SK-N-SH (cell line): ENCODE results near the gene TMEM200C. TPM values are rescaled to one million over a fixed set of nuclear protein-coding genes. Genes with fewer than 3 reads are reported as not detected.

Source experiments
- CTCF ChIA-PET: fragments of 300-600, 350-600 bp; formaldehyde crosslinking; extraction: SDS; loops from one replicate; lab custom pipeline; 2021; lab: Yijun Ruan, JAX
- POLR2A ChIA-PET: fragments of 350-600 bp; sonication (Branson Sonifier 250); formaldehyde crosslinking; extraction: SDS; loops from one replicate; lab custom pipeline; 2020; ENCODE audit warnings: antibody characterized with exemption, inconsistent platforms; lab: Yijun Ruan, JAX
- DNase-seq: peaks from one replicate; pipeline ENCODE4 v3.0.0; 2012
- H2AFZ ChIP-seq: fragments of 200-600 bp; sonication (generic); 2 replicates; pipeline ENCODE4 v1.8.1; 2016; ENCODE audit warnings: antibody characterized with exemption, mild to moderate bottlenecking, low read depth
- H3F3A ChIP-seq: fragments of 200-600 bp; sonication (generic); replicated peaks from 2 replicates; pipeline ENCODE3; 2016; ENCODE audit warnings: antibody characterized with exemption, mild to moderate bottlenecking; ENCODE audit not compliant: insufficient read depth
- H3K27ac ChIP-seq, 2 experiments: fragments of 200-500 bp in 1 of 2; fragments of 200-600 bp in 1 of 2; sonication (Bioruptor generic) in 1 of 2; sonication (generic), shearing (Covaris generic) in 1 of 2; 2 replicates each; pipeline versions ENCODE4 v1.5.1 to v1.6.1; 2014 to 2016; ENCODE audit warnings: low read depth in 2 of 2, inconsistent platforms in 1 of 2, low read length in 1 of 2, mild to moderate bottlenecking in 1 of 2, mixed read lengths in 1 of 2
- H3K27me3 ChIP-seq: fragments of 200-600 bp; sonication (generic), shearing (Covaris generic); 2 replicates; pipeline ENCODE4 v1.6.1; 2016; ENCODE audit warnings: mixed run types; ENCODE audit not compliant: insufficient read depth
- H3K36me3 ChIP-seq, 2 experiments: fragments of 200-500 bp in 1 of 2; fragments of 200-600 bp in 1 of 2; sonication (Bioruptor generic) in 1 of 2; sonication (generic) in 1 of 2; replicated peaks in 1 of 2; 2 replicates each; pipeline versions ENCODE3 to v1.5.1; 2014 to 2016; ENCODE audit warnings: low read length in 1 of 2, mild to moderate bottlenecking in 1 of 2; ENCODE audit not compliant: insufficient read depth in 2 of 2, control insufficient read depth in 1 of 2
- H3K4me1 ChIP-seq, 2 experiments: fragments of 200-500 bp in 1 of 2; fragments of 200-600 bp in 1 of 2; sonication (Bioruptor generic) in 1 of 2; sonication (generic), shearing (Covaris generic) in 1 of 2; 2 replicates each; pipeline versions ENCODE4 v1.5.1 to v1.6.1; 2014 to 2016; ENCODE audit warnings: low read depth in 1 of 2, low read length in 1 of 2, mixed run types in 1 of 2; ENCODE audit not compliant: insufficient read depth in 2 of 2, control insufficient read depth in 1 of 2
- H3K4me2 ChIP-seq: fragments of 200-600 bp; sonication (generic), shearing (Covaris generic); 2 replicates; pipeline ENCODE4 v1.6.1; 2017; ENCODE audit warnings: mixed run types
- H3K4me3 ChIP-seq, 2 experiments: fragments of 200-500 bp in 1 of 2; fragments of 200-600 bp in 1 of 2; sonication (Bioruptor generic) in 1 of 2; sonication (generic), shearing (Covaris generic) in 1 of 2; 2 replicates each; pipeline versions ENCODE4 v1.5.1 to v1.8.1; 2014 to 2016; ENCODE audit warnings: low read depth in 2 of 2, inconsistent platforms in 1 of 2, low read length in 1 of 2, mild to moderate bottlenecking in 1 of 2, mixed read lengths in 1 of 2, moderate library complexity in 1 of 2
- H3K79me2 ChIP-seq: fragments of 200-600 bp; sonication (generic); 2 replicates; pipeline ENCODE4 v1.8.1; 2017; ENCODE audit warnings: mild to moderate bottlenecking; ENCODE audit not compliant: insufficient read depth
- H3K9ac ChIP-seq: fragments of 200-600 bp; sonication (generic); 2 replicates; pipeline ENCODE4 v1.6.1; 2017; ENCODE audit warnings: mixed run types
- H3K9me2 ChIP-seq: fragments of 200-600 bp; sonication (generic); 2 replicates; pipeline ENCODE4 v1.6.1; 2017; ENCODE audit warnings: mixed run types
- H3K9me3 ChIP-seq: fragments of 200-600 bp; sonication (generic); 2 replicates; pipeline ENCODE4 v1.6.1; 2017; ENCODE audit warnings: mixed run types, mild to moderate bottlenecking, moderate library complexity
- H4K20me1 ChIP-seq: fragments of 200-600 bp; sonication (generic); 2 replicates; pipeline ENCODE4 v1.6.1; 2017; ENCODE audit warnings: mild to moderate bottlenecking, mixed run types; ENCODE audit not compliant: insufficient read depth
- CHD2 ChIP-seq: fragments of 150-350 bp; IDR thresholded peaks from 2 replicates; pipeline ENCODE4 v1.6.1; 2018; ENCODE audit warnings: low read length; ENCODE audit not compliant: partially characterized antibody
- EP300 ChIP-seq, 2 experiments: IDR thresholded peaks; 2 replicates each; pipeline versions ENCODE4 v1.4.0 to v1.6.1; 2012; ENCODE audit warnings: borderline replicate concordance in 1 of 2, low read depth in 1 of 2, low read length in 1 of 2
- FOSL2 ChIP-seq: IDR thresholded peaks from 2 replicates; pipeline ENCODE4 v1.4.0; 2012; ENCODE audit warnings: low read depth, mild to moderate bottlenecking, moderate library complexity, borderline replicate concordance
- FOXJ3 ChIP-seq: sonication (generic); formaldehyde crosslinking; IDR thresholded peaks from 2 replicates; pipeline ENCODE4 v1.5.1; 2020; ENCODE audit warnings: mild to moderate bottlenecking, missing genetic modification reagents
- FOXM1 ChIP-seq: IDR thresholded peaks from 2 replicates; pipeline ENCODE4 v1.4.0; 2012; ENCODE audit warnings: low read depth, mild to moderate bottlenecking
- GABPA ChIP-seq: IDR thresholded peaks from 2 replicates; pipeline ENCODE4 v1.4.0; 2012; ENCODE audit warnings: low read depth, mild to moderate bottlenecking
- MXI1 ChIP-seq: IDR thresholded peaks from 2 replicates; pipeline ENCODE4 v1.6.1; 2012; ENCODE audit warnings: mild to moderate bottlenecking, low read depth, low read length, improper control_type of control experiment
- NRF1 ChIP-seq: IDR thresholded peaks from 2 replicates; pipeline ENCODE4 v1.6.1; 2012; ENCODE audit warnings: low read depth, mild to moderate bottlenecking, low read length
- POLR2AphosphoS5 ChIP-seq: IDR thresholded peaks from 2 replicates; pipeline ENCODE4 v1.6.1; 2012; ENCODE audit warnings: low read depth, low read length
- RCOR1 ChIP-seq: fragments of 150-350 bp; IDR thresholded peaks from 2 replicates; pipeline ENCODE4 v1.6.1; 2017; ENCODE audit warnings: antibody characterized with exemption, low read length
- SMC3 ChIP-seq: IDR thresholded peaks from 2 replicates; pipeline ENCODE4 v1.6.1; 2012; ENCODE audit warnings: low read depth, low read length, improper control_type of control experiment
- YY1 ChIP-seq: IDR thresholded peaks from 2 replicates; pipeline ENCODE4 v1.4.0; 2012; ENCODE audit warnings: low read depth, mild to moderate bottlenecking
- WGBS: methylation state at CpG from one replicate; pipeline ENCODE4 v1.1.6; 2017; ENCODE audit warnings: low lambda C conversion rate; 5-methylcytosine and 5-hydroxymethylcytosine counted together
- polyA plus RNA-seq, 3 experiments: library from polyadenylated mRNA; depleted of rRNA; stranded (reverse); fragments of >200 nt; gene quantifications; 2 replicates each; pipeline ENCODE4 v1.2.3, GENCODE V29; 2012
- TF ChIP-seq, protein P1 (sequence below): fragments of 200-600 bp; sonication (generic); IDR thresholded peaks from 2 replicates; pipeline ENCODE4 v1.6.1; 2017; ENCODE audit warnings: antibody characterized with exemption, mild to moderate bottlenecking, moderate library complexity
- TF ChIP-seq, protein P2 (sequence below): fragments of 150-350 bp; IDR thresholded peaks from 2 replicates; pipeline ENCODE4 v1.6.1; 2017; ENCODE audit warnings: antibody characterized with exemption, low read length, low read depth, borderline replicate concordance

The TMEM200C gene
- not detected in 2 replicates for polyA plus RNA-seq (2012; rRNA removed)
- polyA plus RNA-seq (2012; cell fraction: cytosol; rRNA removed), result not detected in 2 replicates
- polyA plus RNA-seq (2012; cell fraction: nucleus; rRNA removed), result not detected in 2 replicates

DNA sequence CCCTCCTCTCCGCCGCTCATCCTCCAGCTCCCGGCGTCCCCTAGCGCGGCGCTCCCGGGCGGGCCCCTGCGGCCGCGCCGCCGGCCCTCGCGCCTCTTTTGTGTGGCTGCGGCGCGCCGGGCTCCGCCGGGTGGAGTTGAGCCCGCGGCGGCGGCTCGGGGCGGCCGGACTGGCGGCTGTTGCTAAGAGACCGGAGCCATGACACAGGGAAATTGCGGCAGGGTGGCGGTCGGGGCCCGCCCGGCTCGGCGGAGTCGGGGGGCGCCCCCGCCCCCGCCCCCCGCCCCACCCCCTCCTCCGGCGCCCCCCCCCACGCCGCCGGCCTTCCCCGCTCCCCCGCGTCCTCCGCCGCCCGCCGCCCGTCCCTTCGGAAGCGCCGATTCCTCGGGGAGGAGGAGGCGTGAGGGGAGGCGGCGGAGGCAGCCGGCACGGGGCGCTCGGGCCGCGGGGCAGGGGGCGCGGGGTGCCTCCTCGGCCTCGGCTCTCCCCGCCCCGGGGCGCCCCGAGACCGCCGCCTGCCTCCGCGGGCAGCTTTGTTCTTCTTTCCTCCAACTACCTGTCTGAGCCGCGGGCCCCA lies at the start of gene TMEM200C:
TSS of gene TMEM200C (minus strand) at position 224 of the 577 bp plus-strand sequence. CDS start 3,459 bp downstream, outside the sequence.
- H3K36me3 ChIP-seq, result no peaks in the 10 kb centered on the region
- H4K20me1 ChIP-seq, result no peaks in the 10 kb centered on the region
- H3K4me2 ChIP-seq, result no peak within 1 kb of the TSS
- H2AFZ ChIP-seq, result no peak within 1 kb of the TSS
- peak; percentile 86 for DNase-seq
- H3K27me3 ChIP-seq, result peaks cover 47% of the 10 kb centered on the region; the same call in 1 of the 2 replicates
- peak within 1 kb of the TSS in 1 of 2 experiments; percentile 39; a peak in 2 of 4 replicates for H3K4me3 ChIP-seq
- no peaks in the 10 kb centered on the region for H3K79me2 ChIP-seq
- H3K9ac ChIP-seq, result no peak within 1 kb of the TSS
- H3K4me1 ChIP-seq, result peaks cover 0 to 3% of the 10 kb centered on the region in 2 experiments; a peak in 1 of 4 replicates
- no peak within 1 kb of the TSS for H3K27ac ChIP-seq
- no peaks in the 10 kb centered on the region for H3F3A ChIP-seq
- ChIA-PET CTCF (interaction anchor here (1.0 to 2.1 kb wide), 2 partner anchors 14 to 16 kb away, joined by 4 to 7 read pairs; no protein-coding TSS in a partner anchor), POLR2A (no interaction called here)
- TF ChIP-seq POLR2AphosphoS5 (no peak), SMC3 (no peak), GABPA (no peak), RCOR1 (no peak), FOXJ3 (CRISPR knock-in tag) (no peak)
- TF ChIP-seq, all 33 proteins: peak for 0
- WGBS, result no CpG with 5 or more reads among the region's 83 CpGs
- Histone ChIP-seq H3K9me2 (no peaks in the 10 kb centered on the region), H3K9me3 (no peaks in the 10 kb centered on the region)

DNA sequence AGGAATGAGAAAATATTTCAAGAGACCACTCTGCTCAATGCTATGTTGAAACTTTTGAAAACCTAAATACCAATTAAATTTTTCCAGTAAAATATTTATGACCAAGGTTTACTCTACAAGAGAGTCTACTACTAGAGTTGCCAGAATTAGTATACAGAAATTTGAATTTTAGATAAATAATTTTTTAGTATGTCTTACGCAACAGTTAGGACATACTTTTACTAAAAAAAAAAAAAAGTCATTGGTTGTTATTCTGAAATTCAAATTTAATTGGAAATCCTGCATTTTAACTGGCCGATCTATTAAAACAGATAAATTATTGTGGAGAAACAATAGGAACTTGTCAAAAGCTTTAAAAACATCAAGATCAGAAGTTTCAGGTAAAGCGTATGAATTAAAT lies 49.1 kb upstream of the TMEM200C start:
- H3K9me2 ChIP-seq, result no peaks in the 10 kb centered on the region
- H3F3A ChIP-seq, result no peaks in the 10 kb centered on the region
- POLR2A ChIA-PET, result no interaction called here
- H3K9me3 ChIP-seq, result no peaks in the 10 kb centered on the region
- TF ChIP-seq, protein P1, sequence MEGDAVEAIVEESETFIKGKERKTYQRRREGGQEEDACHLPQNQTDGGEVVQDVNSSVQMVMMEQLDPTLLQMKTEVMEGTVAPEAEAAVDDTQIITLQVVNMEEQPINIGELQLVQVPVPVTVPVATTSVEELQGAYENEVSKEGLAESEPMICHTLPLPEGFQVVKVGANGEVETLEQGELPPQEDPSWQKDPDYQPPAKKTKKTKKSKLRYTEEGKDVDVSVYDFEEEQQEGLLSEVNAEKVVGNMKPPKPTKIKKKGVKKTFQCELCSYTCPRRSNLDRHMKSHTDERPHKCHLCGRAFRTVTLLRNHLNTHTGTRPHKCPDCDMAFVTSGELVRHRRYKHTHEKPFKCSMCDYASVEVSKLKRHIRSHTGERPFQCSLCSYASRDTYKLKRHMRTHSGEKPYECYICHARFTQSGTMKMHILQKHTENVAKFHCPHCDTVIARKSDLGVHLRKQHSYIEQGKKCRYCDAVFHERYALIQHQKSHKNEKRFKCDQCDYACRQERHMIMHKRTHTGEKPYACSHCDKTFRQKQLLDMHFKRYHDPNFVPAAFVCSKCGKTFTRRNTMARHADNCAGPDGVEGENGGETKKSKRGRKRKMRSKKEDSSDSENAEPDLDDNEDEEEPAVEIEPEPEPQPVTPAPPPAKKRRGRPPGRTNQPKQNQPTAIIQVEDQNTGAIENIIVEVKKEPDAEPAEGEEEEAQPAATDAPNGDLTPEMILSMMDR, result no peak
- TF ChIP-seq GABPA (no peak), FOSL2 (no peak), EP300 (IDR thresholded peaks at IDR 0.05; ENCODE audit: borderline replicate concordance in 1 of 2, low read depth in 1 of 2, low read length in 1 of 2) (no peak), FOXM1 (no peak), MXI1 (no peak), NRF1 (no peak), YY1 (no peak), CHD2 (no peak)
- TF ChIP-seq, protein P2, sequence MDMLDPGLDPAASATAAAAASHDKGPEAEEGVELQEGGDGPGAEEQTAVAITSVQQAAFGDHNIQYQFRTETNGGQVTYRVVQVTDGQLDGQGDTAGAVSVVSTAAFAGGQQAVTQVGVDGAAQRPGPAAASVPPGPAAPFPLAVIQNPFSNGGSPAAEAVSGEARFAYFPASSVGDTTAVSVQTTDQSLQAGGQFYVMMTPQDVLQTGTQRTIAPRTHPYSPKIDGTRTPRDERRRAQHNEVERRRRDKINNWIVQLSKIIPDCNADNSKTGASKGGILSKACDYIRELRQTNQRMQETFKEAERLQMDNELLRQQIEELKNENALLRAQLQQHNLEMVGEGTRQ, result no peak
- TF ChIP-seq, all 33 proteins: peak for 0
- no peak overlapping the region for H3K4me3 ChIP-seq
- peaks cover 0 to 3% of the 10 kb centered on the region in 2 experiments; a peak in 1 of 4 replicates for H3K4me1 ChIP-seq
- H3K79me2 ChIP-seq, result no peaks in the 10 kb centered on the region
- no peaks in the 10 kb centered on the region for H4K20me1 ChIP-seq
- CTCF ChIA-PET, result interaction anchor here (0.6 to 0.8 kb wide), 4 partner anchors 16 to 584 kb away, joined by 3 read pairs; no protein-coding TSS in a partner anchor
- H3K4me2 ChIP-seq, result no peak overlapping the region
- H3K27me3 ChIP-seq, result no peaks in the 10 kb centered on the region
- 56% methylated on average over 3 of the region's 3 CpGs for WGBS
- H3K36me3 ChIP-seq, result no peaks in the 10 kb centered on the region
- H2AFZ ChIP-seq, result no peak overlapping the region
- H3K9ac ChIP-seq, result no peak overlapping the region
- no peak overlapping the region for H3K27ac ChIP-seq
- no peak for DNase-seq
